GM19025 (cell line): ENCODE measurements around the gene FFAR4.

Experiments
- ATAC-seq: cut with Tn5 transposase; IDR thresholded peaks from one replicate; pipeline ENCODE4 v1.9.1; 2021; ENCODE audit warnings: mild to moderate bottlenecking, low read depth, moderate library complexity; ENCODE audit not compliant: unreplicated experiment

The FFAR4 gene

DNA sequence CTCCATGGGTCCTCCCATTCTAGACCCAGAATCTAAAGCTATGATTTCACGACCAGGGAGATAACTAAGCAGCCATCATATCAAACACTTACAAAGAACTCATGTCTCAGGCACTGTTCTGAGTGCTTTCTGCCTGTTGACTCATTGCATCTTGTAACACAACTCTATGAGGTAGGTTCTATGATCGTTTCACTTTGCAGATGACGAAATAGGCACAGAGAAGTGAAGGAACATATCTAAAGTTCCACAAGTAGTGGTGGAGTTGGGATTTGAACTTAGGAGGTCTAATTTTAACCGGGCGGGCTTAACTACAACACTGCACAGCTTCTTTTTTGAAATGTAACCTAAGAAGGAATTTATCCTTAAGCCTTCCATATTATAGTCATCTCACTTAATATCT, 31.7 kb downstream of the FFAR4 start:
- ATAC-seq = no peak

DNA sequence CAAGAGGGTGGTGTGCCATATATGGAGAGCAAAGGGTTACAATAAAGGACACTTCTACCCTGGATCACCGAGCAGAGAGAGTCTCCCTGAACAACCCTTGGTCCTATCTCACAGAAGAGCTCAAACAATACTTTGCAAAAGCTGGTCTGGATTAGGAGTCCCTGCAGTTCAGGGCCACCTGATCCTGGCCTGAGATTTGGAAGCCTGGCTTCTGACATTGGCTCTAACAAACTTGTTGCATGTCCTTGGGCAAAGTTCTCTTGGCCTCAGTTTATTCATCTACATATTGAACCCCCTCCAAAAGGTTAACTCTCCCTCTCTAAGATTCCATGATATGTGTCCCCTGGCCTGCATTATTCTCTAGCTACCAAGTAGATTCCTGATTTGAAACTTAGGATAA, 32.9 kb downstream of the FFAR4 start:
- no peak for ATAC-seq

DNA sequence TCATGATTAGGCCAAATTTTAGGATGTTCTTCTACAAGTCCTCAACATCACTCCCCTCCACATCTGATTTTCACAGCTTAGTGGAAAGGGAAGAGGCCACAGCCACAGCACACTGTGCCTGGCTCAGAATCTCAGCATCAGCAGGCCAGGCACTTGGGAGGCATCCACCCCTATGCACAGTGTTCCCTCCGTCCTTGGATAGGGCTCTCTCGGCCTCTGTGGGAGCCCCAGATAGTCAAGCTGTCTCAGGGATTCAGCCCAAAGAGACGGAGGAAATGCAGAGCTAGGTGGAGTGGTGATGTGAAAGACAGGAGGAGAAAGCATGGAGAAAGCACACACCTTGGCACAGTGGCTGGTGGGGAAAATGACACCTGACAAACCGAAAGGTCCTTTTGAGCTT, 33.3 kb downstream of the FFAR4 start:
- ATAC-seq = no peak

DNA sequence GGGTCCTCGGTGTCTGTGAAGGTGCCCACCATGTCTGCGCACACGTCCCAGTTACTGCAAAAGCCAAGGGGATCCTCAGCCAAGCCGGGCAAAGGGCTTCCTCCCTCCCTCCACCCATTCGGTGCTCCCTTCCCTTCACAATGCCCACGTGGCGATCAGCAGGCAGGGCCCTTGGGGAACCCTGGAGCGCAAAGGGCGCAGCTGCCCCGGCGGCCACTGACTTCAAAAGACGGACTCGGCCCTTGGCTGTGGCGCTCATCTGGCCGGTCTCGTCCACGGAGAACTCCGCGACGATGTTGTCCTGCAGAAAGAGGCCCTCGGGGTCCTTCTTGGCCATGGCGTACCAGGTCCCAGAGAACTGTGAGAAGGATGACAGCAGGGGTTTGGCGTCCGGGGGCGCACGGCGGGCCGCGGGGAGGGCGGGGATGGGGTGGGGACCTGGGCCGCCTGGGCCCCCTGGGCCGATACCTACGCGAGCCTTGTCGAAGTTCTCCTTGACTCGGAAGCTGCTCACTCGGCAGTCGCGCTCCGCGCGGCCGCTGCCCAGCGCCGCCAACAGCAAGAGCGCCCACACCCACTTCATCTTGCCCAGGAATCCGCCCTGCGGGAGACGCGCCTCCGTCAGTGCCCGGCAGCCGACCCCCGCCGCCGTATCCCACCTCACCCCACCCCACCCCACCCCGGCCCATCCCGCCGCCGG, 34.1 kb downstream of the FFAR4 start:
- ATAC-seq = no peak

DNA sequence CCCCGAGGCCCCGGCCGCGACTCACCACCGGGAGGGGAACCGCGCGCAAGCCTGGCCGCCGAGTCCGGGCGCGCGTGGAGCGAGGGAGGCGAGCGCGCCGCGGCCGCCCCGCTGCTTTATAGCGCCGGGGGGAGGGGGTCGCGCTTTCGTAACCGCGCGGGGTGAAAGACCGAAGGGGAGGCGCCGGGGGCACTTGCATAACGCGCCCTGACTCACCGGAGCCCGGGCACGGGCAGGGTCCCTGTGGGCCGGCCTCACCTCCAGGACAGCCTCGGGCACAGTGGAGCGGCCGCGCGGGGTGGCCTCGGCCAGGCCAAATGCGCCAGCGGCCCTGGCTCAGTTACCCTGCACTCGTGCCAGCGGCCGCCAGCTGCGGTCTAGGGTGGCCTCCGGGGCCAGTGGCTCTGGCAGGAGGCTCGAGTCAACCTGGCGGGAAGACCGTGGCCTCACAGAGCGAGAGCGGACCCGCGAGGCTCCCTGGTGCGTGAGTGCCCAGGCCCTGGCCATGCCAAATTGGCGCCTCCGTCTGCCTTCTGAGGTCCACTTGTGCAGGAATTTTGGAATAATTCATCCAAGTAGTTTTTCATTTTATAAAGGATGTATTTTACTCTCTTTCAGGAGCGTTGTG, 34.8 kb downstream of the FFAR4 start, which contains the start of gene RBP4:
Gene RBP4 (minus strand): TSS at position 90 of the 628 bp plus-strand sequence. CDS start 207 bp downstream, outside the sequence.
- ATAC-seq = no peak

DNA sequence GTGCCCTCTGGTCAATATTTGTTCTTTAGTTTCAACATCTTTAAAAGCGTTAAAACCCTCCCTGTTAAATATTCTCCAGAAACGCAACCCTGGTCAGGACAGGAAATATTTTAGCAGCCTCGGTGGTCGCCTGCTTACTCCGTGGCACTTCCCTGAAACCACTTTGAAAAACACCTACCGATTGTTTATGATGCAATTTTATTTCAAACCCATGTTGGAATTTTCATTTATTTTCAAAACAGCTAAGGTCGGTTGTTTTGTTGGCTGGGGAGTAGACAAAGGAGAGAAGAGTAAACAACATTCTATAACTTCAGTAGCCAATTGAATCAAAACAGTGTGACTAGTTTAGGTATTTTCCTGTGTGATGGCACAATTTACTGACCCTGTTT, 35.3 kb downstream of the FFAR4 start:
- no peak for ATAC-seq

DNA sequence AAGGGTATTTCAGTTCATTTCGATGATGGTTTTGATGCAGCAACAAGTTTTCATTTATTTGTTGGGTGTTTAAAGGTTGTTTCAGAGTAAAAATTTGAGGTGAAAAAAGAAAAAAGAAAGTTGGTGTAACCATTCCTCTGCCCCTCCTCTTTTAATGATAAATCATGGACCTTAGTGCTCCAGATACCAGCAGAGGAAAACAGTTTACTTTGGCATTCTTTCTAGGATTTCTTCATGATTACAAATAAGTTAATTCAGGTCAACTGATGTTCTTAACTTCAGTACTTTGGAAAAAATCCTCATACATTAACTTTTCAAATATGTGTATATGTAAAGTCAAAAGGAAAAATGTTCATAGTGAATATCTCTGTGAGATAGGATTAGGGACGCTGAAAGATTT, 36.6 kb downstream of the FFAR4 start:
- no peak for ATAC-seq

DNA sequence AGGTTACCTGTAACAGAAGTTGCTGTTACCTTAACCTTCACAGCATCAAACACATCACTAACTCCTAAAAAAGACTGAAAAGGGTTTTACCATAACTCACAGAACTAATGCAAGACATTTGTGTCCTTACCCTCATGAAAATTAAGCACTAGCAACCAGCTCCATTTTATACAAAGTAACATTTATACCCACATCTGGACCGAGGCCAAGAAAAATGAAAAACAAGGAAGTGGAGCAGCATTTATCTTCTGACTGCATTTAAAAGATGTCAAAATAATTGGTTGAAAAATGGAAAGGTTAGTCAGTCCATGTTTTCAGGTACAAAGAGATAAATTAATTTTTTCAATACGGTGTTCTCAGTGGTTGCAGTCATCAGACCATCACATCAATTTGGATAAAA, 37.7 kb downstream of the FFAR4 start:
- no peak for ATAC-seq

DNA sequence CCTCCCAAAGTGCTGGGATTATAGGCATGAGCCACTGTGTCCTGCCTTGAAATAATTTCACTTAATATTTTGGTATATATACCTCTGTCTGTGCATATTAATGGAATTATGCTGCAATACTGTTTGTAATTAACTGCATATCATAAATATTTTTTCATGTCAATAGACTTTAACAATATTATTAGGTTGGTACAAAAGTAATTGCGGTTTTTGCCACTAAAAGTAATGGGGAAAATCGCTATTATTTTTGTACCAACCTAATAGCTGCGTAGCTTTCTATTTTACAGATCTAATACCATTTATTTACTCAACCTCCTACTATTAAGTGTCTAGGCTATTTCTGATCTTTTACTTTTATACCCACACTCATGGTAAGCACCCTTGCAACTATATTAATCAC, 42.0 kb downstream of the FFAR4 start:
- ATAC-seq = no peak

DNA sequence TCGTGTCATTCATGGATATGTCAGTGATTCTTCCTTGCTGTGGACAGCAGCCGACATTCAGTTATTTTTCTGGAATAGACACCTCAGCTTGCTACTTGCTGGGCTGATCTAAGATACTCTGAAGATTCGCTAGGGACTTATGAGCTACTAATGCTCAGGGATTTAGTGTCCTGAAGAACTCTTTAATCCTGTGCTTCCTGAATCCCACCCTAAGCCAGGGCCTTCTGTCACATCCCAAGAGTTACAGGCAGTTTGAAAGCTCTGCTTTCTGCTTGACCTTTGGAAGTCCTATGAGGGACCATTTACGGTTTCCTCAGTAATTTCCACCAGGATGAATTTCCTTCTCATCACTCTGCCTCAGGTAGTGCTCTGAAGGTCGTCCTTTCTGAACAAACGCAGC, 45.8 kb downstream of the FFAR4 start, which contains the start of gene PDE6C:
Gene PDE6C (plus strand): TSS at position 227 of the 400 bp plus-strand sequence. CDS start 189 bp downstream, outside the sequence.
- ATAC-seq = no peak

DNA sequence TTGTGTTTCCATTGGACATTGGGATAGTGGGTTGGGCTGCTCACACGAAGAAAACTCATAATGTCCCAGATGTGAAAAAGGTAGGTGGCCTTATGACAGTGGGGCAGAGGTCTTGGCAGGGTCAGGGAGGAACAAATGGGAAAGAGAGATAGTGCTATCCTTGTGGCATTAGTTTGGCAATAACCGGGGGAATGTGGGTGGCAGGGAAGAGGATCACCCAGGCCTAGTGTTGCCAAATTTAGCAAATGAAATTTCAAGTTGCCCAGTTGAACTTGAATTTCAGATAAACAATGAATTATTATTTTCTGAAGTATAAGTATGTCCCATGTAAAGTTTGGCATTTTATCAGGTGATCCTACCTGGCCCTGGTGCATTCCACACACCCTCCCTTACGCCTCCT, 46.7 kb downstream of the FFAR4 start:
- no peak for ATAC-seq

DNA sequence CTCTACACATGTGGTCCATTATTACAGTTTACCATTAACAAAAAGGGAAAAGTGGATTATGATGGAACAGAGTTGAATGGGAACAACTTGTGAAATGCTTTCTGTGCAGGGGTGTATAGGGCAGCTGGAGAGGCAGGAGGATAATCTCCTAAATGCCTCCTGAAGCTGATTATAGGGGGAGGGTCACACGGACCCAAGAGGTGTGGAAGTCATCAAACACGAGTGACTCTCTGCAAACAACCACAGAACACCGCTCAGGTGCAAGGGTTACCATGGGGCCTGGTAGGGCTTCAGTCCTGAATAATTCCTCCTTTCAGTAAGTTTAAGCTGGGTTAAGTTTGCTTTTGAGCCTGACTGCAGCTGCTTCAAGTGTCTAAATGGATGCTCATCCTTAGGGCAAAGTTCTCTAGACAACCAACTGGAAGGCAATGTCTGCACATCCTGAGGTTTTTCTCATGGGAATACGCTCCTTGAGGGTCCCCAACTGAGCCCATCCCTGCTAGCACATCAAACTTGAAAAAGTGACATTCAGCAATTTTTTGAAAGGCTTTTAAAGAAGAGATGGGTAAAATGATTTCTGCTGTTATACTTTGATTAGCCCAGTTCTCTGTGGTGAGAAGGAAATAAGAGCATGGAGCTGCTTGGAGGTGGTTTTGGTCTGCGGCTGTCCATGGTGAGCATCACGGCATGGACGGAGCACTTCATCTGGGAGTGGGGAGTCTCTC, 47.8 kb downstream of the FFAR4 start:
- ATAC-seq = no peak

DNA sequence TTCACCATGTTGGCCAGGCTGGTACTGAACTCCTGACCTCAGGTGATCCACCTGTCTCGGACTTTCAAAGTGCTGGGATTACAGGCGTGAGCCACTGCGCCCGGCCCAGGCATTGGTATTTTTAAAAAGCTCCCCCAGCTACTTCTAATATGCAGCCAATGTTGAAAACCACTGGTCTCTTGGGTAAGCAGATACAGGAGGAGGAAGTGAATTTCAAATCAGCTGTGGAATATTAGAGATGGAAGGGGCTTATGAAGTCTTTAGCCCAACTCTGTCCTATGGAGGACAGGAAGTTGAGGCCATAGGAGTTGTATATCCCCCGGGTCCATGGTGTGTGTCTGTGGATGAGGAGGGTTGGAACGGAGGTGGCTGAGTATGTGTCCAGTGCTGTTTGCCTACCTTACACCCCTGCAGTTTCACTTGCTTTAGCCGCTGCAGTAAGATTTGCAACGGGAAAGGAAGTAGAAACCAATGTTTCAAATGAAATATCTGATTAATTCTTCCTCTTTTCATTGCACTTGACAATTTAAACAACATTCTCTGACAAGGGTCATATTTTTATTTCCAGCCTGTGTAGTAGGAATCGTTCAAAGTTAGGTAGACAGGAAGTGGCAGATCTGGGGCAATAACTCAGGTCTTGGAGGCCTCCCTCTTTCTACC, 49.2 kb downstream of the FFAR4 start:
- ATAC-seq = no peak

DNA sequence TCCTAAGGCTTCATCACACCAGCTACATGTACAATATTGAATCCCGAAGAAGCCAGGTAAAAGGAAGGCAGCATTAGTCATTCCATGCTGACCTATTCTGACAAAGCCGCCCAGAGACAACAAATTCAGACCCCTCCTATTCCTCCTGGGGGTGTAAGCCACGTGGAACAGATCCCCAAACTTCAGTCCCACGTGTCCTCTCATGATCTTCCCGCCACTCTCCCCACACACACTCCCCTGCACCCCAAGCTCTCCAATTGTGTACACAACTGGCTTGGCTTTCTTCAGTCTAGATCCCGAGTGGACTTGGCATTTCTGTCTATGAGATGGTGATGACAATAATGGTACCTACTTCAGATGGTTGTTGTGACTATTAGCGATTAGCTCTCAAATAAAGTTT, 54.5 kb downstream of the FFAR4 start:
- no peak for ATAC-seq

DNA sequence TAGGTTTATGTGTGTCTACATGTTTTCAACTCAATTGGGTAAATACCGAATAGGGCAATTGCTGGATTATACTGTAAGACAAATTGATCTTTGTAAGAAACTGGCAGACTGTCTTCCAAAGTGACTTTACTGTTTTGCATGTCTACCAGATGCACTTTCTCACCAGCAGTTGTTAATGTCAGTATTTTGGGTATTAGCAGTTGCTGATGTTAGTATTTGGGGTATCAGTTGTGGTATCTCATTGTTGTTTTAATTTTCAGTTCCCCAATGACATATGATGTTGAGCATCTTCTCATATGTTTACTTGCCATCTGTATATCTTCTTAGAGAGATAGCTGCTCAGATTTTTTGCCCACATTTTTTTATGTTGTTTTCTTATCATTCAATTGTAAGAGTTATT, 56.5 kb downstream of the FFAR4 start:
- no peak for ATAC-seq

DNA sequence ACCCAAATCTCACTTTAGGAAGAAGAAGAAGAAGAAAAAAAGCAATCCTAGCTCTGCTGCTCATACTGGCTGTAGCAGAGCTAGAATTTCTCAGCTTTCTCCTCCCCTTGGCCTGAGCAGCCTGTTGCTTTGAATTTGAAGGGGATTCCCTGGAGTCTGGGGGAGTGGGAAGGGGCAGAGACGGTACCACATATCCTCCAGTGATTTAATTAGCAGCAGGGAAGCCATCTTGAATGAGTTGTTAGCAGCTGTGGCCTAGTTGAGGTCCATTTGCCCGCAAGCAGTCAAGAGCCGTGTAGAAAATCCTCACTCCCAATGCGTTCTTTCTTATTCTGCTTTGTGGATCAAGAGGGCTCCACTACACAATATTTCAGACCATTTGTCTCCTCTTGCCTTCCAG, 62.4 kb downstream of the FFAR4 start:
- no peak for ATAC-seq

DNA sequence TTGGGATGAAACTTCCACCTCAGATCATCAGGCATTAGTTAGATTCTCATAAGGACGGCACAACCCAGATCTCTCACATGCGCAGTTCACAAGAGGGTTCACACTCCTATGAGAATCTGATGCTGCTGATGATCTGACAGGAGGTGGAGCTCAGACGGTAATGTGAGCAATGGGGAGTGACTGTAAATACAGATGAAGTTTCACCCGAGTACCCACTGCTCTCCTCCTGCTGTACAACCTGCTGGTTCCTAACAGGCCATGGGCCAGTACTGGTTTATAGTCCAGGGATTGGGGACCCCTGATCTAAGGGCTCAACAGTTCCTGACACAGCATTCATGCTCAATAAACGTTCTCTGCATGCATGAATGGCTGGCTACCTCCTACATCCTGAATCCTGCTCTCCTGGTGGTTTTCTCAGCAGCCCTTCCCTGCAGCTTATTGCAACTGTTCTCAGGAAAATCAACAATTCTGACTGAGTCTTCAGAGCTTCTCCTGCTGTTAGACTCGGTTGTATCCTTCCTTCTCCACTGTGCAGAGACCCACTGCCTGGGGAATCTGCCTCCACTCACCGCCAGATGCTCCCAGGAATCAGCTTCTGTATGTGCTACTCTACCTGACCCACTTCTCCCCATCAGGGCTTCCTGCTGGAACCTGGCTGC, 63.3 kb downstream of the FFAR4 start:
- ATAC-seq = no peak

DNA sequence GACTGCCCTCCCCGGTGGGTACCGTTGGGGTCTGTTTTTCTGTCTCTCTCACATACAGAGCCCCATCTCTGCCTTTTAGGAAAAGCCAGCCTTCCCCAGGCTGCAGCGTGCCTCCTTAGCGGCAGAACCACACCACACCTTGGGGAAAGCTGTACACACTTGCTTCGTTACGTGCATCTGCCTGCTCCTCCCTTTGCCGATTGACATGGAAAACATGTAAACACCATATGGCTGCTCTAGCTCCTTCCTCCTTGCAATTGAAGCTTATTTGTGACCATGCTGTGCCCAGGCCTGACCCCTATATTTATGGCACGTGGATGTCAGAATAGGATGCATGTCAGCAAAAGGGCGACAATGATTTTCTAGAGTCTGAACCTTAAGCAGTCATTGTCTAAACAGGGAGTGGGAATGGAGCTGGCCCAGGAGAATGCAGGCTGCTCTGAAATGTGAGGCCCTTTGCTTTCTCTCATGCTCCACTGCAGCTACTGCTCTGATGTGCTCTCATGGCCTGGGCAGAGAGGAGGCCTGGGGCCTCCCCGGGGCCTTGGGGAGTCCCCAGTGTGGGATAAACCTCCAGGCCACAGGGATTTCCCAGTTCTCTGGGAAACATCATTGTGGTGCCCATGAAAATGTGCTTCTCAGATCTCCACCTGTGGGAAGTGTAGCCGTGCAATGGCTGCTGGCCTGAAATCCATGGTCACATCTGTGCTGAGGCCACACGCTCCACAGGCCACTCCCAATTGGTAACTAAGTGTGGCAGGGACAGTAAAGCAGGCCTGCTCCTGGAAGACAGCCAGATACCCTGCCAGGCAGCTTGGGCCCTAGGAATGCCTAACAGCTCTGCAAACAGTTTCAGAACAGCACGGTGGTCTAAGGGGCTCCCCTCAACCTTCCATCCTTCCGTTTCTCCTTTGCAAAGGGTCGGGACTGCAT, 64.4 kb downstream of the FFAR4 start:
- no peak for ATAC-seq
